CD4-positive, alpha-beta T cell treated with Interleukin-2 at 100 ng/mL for 4 hours (primary cell): ENCODE measurements around the gene ABCF2.
A peak's percentile ranks its signal among the peaks of the same experiment; 100 is the strongest.

Source experiments
- DNase-seq: peaks from one replicate; pipeline ENCODE4 v3.0.0-alpha.2; 2020; ENCODE audit warnings: low spot score

ABCF2 gene

DNA sequence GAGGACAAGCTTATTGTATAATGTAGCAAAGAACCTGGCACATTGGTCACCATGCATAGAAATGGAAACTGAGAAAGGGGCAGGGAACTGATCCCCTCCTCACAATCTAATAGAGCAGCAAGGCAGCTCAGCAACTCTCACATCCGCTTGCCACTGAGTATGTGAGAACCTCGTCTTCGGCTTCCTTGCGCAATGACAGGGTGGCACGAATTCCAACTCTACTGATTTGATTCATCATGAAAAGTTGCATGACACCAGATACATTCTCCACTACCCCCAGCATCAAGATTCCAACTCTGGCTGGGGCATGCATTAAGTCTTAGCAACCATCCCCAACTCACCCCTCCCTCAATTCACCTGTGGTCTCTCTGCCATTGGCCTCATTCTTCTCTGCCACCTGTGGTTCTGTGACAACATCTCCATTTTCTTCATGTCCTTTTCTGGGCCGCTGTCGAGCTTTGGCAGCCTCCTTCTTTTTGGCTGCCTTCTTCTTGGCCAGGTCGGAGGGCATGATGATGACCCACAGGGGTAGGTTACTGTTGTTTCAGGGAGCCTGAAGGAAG is 976 bp downstream of the ABCF2 start:
- DNase-seq: no peak

DNA sequence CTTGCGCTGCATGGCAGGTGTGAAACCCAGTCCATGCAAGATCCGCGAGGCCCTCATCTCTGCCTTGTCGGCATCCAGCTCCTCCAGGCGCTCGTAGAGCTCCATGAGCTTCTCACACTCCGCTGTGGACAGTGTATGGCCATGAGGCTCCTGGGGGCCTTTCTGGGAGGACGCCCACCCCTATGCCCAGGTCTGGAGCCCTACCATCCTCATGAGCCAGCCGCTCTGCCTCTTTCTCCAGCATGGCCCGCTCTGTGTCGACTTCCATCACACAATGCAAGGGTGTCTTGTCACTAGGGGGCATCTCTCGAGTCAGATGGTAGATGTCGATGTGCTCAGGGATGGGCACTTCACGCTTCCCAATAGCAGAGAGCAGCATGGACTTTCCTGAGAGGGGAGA is 3.3 kb downstream of the ABCF2 start:
- no peak for DNase-seq

DNA sequence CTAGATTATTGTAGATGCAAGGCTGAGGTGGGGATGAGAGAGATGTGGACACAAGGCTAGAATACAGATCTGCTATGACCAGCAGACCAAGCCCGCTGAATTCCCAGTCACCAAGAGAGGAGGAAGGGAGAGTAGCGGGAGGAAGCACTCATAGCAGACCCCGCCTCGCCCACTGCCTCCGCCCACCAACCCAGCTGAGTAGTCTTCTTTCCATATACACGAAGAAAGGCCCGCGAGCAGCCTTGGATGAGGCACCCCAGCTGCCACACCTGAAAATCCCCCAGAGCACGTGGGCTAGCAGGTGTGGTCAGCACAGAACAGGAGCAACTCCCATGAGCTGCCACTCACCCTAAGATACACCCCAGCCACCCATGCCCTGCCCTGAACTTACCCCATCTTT is 8.8 kb downstream of the ABCF2 start:
- no peak for DNase-seq

DNA sequence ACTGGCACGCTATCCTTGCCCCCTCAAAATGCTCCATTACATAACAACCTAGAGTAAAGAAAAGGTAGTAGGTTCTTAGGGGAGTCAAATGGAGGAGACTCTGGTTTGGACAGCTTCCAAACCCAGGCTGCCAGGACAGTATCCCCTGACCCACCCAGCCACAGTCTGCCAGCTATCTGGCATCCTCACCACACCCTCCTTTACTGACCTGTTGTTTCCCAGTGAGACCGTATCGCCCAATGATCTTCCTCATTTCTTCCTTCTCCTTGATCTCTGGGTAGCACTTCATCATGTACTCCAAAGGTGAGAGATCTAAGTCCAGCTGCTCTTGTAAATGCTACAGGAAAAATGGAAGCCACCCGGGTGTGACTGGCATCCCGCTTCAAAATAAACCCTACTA is 11.6 kb downstream of the ABCF2 start:
- no peak for DNase-seq

DNA sequence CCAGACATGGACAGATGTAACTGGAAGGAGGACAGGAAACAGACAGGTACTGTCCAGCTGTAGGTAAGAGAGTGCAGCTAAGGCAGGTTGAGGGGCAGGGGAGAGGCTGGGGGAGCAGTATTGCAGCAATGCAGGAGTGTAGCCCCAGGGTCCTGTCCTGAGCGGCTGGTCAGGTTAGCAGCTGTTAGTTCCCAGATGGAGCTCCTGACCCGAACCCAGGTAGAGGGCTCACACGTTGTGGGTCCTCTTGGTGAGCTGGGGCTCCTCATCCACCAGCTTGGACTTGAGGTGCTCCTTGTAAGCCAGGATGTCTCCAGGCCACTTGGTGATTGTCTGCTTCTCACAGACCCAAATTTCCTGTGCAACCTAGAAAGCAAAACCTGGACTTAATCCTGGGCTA is 13.2 kb downstream of the ABCF2 start:
- no peak for DNase-seq

DNA sequence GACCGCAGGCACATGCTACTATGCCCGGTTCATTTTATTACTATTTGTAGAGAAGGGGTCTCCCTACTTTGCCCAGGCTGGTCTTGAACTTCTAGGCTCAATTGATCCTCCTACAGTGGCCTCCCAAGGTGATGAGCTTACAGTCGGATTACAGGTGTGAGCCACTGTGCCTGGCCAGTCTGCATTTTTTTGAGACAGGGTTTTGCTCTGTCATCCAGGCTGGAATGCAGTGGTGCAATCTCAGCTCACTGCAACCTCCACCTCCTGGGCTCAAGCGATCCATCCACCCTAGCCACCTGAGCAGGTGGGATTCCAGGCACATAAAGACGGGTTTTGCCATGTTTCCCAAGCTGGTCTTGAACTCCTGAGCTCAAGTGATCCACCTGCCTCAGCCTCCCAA is 14.4 kb downstream of the ABCF2 start:
- no peak for DNase-seq

DNA sequence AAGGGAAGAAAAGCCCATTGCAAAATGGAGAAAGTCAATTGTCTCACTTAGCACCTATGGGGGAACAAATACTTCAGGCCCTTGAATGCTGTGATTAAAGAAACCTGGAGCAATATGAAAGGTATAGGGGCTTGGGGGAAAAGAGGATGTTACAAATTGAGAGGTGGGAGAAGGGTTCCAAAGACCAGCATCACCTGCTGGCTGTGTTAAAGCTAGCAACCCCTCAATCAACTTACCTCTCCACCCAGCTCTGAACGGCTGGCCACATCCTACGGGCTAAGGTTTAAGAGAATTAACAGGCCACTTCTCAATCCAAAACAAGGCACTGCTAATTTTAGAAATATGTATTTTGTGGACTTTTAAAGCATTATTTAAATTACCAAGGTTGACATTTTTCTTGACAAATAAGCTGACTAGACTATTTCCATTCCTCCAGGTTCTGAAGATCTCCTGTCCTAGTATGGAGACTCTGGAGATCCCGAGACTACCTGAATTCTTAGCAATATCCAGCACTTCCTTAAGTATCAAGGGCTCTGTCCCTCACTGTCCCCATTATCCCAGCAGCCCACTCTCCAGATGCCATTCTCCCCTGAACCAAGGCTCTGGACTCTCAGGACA is 15.7 kb downstream of the ABCF2 start:
- DNase-seq: no peak

DNA sequence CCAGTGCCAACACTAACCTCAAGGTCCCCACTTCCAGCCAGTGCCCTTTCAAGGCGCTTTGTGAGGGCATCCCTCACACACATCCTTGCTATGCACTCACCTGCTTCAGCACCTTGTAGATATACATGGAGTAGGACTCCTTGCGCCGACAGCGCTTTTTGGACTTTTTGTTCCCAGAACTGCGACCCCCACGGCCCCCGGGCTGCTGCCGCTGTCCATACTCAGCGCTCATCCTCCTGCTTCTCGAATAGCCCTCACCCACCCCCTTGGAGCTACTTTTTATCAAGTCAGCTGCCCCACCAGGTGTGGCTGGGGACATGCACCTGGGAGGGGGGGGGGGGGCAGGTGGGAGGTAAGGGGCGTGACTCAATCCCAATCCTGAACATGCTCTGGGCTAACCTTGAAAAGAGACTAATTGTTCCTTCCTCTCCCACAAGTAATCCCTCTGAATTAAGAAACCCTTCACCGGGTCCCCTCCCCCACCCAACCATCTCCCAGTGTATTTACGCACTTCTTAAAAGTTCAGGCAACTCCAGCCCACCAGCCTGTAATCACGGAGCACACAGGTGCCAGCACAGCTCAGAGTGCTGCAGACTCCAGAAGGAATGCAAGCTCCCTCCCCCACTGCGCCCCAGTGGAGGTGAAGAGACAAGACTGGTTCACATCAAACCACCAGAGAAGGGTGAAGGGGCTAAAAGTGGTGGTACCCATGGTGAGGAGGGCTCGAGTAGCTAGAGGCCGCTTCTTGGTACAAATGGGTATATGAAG is 16.7 kb downstream of the ABCF2 start, which contains the start of gene H2BK1:
Gene H2BK1 (minus strand): TSS at position 402 of the 768 bp plus-strand sequence. CDS start 170 bp downstream, at position 232.
- no peak for DNase-seq

DNA sequence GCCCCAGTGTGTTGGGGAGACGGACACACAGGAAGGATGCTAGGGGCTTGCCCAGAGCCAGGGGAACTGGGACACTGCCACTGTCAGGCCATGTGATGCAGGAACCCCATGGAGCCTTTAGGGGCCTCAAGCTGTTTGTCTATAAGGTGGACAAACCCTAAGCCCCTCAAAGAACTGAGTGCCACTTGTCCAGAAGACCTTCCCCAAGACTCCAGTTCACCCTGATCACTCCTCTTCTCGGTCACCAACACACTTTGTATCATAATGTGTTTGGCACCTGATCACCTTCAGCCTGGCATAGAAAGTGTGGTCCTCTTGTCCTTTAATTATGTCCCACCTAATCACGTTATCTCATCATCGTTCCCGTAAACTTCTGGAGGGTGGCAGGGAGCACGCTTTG is 17.4 kb downstream of the ABCF2 start:
- DNase-seq: no peak

DNA sequence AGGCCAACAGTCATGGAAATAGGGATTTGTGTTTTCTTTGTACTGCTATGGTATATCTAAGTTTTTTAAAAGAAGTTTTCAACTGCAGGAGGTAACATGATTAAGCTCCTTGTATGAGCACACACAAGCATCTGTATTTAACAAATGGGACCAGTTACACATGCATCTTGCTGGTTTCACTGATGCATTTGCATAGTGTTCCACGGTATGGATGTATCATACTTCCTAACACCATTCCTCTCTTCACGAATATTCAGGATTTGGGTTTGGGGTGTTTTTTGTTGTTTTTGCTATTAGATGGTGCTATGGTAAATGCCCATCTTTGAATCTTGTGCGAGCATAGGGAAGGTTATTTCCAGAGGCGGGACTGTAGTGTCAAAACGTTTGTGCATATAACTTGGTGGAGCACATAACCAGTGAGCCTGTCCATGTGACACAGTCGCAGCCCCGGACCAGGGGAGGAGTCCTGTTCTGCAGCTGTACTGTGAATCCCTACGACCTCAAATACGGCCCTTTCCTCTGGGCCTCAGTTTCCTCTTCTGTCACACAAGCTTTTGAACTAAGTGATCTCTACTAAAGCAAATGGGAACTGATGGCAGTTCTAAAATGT is 18.6 kb downstream of the ABCF2 start:
- no peak for DNase-seq

DNA sequence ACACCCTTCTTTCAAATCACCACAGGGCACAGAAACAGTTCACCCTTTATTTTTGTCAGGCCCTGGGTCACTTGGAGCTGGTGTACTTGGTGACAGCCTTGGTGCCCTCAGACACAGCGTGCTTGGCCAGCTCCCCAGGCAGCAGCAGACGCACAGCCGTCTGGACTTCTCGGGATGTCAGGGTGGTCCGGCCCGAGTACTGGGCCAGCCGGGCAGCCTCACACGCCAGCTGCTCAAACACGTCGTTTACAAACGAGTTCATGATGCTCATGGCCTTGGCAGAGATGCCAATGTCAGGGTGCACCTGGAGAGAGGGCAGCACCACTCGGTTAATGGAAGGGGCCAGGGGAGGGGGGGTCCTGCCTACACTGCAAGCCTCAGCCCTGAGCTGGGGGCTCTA is 19.2 kb downstream of the ABCF2 start:
- DNase-seq: no peak

DNA sequence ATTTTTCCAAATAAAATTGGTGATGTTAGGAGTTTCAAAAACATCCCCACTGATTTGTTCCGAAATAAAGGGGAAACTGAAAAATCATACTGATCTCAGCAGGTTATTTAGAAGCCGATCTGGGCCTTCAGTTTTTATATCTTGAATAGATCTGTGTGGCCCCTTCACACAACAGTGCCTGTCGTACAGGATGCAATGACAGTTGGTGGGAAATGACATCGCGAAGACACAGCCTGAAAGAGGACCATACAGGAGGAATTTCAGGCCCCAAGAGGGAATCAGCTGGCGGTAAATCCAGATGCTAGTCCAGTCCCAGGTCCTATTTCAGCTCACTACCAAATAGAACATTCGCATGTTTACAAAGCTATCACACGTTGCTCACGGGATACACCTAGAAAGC is 19.7 kb downstream of the ABCF2 start:
- peak; percentile 7 for DNase-seq

DNA sequence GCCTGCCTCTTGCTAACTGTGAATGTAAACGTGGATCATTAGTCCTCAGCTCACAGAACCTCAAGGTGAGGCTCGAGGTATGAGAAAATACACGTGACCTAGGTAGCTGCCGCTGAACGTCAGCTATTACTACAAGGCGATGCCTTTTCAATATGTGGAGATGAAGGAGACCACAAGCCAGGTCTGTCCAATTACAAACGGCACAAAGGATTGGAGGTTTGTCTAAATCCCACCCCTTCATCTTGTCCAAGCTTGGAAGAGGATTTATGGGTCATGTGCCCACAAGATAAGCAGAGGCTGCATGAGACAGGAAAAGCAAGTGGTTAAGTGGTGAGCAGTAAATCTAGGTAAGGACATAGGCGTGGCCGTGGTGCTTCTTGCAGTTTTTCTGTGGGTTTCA is 20.1 kb downstream of the ABCF2 start:
- DNase-seq: peak; percentile 36

DNA sequence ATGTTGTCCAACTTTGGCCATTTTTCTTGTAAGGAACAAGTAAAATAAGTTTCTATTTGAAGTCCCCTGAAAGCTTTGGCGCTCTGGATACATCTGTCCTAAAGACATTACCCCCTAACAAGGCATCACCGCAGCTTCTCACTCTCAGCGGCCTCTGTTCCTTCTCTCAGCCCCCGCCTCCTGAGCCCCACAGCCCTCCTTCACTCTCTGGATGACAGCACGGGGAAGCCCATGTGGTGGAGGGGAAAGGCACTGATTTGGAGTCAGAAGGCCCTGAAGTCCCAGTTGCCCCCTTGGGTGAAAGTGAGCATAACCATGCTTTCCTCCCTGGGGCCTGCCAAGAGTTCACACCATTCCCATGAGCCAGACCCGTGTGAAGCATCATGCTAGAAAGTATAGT is 21.3 kb downstream of the ABCF2 start:
- no peak for DNase-seq

DNA sequence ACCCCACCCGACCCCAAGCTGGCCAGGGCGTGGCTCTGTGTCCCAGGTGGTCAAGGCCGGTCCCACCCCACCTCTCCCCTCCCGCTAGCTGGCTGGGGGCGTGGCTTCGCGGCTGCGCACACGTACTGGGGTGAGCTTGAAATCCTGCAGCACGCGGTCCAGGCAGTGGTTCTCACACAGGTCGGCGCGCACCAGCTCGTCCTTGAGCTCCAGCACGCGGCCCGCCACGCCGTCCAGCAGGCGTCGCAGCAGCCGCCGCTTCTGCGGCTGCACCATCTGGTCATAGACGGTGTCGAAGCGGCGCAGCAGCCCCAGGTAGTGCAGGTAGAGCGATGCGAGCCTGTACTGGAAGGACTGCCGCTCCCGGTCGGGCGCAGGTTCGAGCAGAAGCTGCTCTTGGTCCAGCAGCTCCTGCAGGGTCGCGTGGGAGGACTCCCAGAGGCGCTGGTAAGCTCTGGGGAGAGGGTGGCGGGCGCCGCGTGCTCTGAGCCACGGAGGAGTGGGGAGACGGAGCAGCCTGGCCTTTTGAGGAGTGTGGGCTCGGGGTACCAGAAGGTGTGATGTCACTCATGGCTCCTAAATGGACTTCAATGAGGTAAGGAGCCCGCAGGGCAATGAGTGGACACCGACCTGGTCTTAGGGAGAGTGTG is 22.5 kb downstream of the ABCF2 start:
- DNase-seq: no peak

DNA sequence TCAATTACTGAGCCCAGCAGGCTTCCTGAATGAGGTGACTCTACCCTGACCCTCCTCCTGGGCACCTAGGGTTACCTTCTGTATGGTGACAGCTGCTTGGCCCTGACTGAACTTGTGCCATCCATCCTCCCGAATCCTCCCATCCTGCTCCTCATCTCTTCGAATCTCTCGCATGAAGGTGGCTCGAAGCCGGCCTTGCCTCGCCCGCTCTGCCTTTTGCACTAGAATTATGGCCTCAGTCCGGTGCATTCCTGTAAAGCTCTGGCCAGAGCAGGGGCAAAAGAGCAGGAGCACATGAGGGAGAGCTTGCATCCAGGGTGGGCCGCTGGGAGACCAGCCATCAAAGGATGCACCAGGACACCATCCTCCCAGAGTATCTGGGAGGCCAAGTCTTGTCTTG is 24.2 kb downstream of the ABCF2 start:
- no peak for DNase-seq

DNA sequence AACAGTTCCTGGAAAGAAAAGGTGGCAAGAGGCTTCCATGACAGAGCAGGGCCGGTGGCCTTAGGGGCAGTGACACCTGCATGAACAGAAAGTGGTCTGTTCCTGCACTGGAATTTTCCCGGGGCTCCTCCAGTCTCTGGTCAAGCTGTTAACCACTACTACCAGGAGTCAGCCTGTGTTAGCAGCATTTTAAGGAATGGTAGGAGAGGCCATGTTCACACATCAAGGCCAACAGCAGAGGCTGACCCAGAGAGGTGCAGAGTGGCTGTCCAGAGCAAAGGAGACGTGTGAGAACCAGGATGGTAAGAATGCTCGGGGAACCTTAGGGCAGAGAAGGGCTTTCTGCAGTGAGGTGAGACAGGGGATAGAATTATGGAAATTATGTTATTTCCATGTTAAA is 25.3 kb downstream of the ABCF2 start:
- DNase-seq: no peak

DNA sequence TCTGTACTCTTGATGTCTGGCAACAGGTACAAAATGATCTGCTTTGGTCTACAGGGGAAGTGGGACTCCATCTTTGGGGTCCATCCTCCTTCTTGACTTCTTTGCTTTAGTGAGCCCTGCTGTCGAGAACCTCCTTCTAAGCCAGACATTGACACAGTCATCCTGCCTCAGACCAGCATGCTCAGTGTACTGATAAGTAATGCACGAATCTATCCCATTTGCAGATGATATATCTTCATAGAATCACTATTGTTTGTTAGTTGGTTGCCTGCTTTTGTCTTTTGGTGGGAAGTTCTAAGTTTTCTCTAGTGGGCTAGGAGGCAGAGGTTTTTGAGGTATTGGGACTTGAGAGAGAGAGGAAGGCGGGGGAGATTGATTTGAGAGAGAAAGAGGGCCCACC is 25.7 kb downstream of the ABCF2 start:
- DNase-seq: no peak

DNA sequence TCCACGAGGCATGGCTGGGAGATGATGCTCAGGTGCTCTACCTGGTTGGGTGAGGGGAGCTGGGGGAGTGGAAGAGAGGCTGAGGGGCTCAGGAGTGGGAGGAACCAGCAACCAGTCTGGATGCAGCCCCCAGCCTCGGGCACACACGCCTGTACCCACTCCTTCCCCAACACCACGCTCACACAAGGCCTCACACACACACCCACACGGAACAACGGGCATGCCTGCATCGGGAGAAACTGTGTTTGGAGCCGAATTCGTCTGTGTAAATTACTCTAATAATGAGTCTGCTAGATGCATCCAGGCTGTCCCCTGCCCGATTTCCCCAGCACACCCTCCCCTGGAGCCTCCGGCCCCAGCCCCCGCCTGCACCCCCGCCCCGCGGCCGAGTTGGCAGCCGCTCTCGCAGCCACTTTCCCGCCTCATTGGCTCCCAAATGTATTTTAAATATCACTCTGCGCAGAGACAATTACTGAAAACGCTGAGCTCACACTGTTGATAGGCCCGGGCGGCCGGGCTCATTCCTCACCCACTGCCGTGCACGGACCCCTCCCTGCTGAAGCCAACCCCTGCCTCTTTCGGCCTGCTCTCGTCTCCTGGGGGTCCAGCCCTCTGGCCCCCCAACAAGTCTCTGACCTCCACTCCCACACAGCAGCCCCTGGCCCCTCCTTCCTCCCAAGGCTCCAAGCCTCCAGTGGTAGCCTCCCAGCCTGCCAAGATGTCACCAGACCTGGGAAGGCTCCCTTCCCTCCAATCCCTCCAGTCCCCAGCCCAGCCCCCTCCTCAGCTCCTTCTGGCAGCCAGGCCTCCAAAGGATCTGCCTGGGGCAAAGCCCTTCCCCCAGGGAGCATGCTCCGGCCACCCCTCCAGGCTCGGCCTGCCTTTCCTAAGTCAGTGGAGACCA is 27.8 kb downstream of the ABCF2 start:
- no peak for DNase-seq

DNA sequence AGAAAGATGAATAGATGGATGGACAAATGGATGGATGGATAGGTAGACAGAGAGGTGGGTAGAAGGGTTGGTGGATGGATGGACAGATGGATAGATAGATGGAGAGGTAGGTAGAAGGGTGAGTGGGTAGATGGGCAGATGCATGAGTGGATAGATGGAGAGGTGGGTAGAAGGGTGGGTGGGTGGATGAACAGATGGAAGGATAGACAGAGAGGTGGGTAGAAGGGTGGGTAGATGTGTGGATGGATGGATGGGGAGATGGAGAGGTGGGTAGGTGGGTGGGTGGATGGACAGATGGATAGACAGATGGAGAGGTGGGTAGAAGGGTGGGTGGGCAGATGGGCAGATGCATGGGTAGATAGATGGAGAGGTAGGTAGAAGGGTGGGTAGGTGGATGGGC is 29.1 kb downstream of the ABCF2 start:
- DNase-seq: no peak

DNA sequence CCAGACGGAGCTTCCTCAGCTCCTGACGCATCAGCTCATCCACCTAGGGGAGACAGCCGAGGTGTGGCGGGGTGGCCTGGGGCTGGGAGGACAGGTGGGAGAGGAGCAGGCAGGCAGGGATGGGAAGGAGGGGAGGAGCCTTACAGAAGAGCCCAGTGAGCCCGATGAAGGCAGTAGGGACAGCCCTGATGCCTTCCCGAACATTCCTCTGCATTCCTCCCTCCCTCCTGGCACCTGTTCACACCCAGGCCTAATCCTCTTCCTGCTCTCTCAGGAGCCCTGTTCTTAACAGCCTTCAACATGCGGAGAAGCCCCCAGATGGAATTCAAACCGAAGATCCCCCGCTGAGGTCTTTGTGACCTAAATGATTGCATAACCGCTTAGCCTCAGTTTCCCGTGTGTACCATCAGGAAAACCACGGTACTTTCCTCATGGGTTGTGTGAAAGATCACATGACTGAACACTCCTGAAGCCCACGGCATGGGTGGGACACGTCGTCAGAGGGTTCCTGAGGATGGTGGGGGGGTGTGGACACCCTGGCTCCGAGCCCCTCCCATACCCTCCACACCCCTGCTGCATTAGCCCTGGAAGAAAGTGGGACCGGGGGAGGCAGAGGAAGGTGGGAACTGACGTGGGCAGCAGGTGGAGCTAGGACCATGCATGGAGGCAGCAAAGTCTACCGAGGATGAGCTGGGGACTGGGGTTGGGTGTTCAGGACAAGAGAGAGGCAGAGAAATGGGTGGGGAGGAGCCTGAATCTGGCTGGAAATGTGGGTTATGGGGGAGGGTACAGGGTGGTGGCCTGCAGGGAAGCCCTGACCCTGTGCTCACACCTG is 31.2 kb downstream of the ABCF2 start:
- DNase-seq: no peak
